GM21526 (cell line): ENCODE results near the gene NDST4.

Experiments
- ATAC-seq: cut with Tn5 transposase; IDR thresholded peaks from one replicate; pipeline ENCODE4 v1.9.1; 2021; ENCODE audit warnings: moderate library complexity; ENCODE audit not compliant: unreplicated experiment, low FRiP score

NDST4 gene

GRCh38 chr4:114921191-114921590, 192.2 kb downstream of the NDST4 start:
- ATAC-seq, result no peak

DNA sequence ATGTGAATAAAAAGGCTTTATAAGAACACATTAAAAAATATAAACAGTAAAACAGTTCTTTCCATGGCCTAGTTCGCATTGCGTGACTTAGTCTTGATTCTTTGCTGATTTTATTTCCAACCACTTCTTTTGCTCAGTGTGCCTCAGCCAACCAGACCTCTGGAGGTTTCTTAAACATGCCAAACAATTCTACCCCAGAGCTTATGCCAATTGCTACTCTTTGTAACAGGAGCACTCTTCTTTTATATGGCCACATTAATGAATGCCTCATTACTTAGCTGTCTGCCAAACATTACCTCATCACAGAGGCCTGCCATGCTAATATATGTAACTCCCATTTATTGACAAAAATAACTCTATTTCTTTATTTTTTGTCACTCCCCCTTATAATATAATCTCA, 202.3 kb downstream of the NDST4 start:
- no peak for ATAC-seq

- no peak for ATAC-seq
Measured at GRCh38 chr4:114907568-114907967, 205.9 kb downstream of the NDST4 start.

- ATAC-seq, result no peak
Measured at GRCh38 chr4:114905017-114905416, 208.4 kb downstream of the NDST4 start.

- no peak for ATAC-seq
Measured at GRCh38 chr4:114900934-114901333, 212.5 kb downstream of the NDST4 start.

GRCh38 chr4:114890773-114891172, 222.6 kb downstream of the NDST4 start:
- ATAC-seq, result no peak

DNA sequence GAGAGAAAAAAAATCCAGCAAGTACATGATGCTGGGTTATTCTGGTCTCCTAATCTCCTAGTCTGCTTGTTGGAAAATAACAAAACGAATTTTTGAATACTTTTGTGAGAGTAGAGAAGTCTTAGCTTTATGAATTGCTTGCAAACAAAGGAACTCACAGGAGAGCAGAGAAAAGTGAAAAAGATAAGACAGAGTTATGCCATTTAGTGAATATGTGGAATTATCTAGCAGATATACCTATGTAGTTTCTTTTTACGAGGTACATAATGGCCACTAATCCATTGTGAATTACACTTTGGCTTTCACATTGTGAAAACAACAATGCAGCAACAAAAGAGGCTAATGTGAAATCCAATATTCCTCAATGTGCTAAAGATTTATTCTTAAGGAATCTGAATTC, 226.7 kb downstream of the NDST4 start:
- ATAC-seq, result no peak

GRCh38 chr4:114883641-114884040, 229.8 kb downstream of the NDST4 start:
- ATAC-seq, result no peak

GRCh38 chr4:114879916-114880669, 233.3 kb downstream of the NDST4 start:
- no peak for ATAC-seq

- ATAC-seq, result no peak
Measured at GRCh38 chr4:114875630-114876029, 237.8 kb downstream of the NDST4 start.

DNA sequence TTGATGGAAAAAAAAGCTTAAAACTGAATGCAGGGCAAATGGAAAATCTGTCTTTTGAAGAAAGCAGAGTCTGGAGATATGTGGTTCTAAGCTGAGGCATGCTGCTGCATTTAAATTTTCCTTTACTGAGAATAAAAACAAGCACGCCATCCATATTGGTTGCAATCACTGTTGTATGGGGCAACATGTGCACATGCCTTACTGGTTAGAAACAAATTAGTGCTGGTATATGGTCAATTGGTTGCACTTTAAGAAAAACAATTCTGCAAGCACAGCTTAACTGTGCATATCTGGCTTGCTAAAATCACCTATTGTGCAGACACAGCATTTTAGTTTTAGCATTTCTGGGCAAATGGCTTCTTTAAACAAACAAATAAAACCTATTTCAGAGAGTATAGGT, 239.1 kb downstream of the NDST4 start:
- no peak for ATAC-seq

- ATAC-seq, result peak; percentile 44
Measured at GRCh38 chr4:114870987-114871386, 242.4 kb downstream of the NDST4 start.

- peak; percentile 56 for ATAC-seq
Measured at GRCh38 chr4:114866901-114867670, 246.3 kb downstream of the NDST4 start.

DNA sequence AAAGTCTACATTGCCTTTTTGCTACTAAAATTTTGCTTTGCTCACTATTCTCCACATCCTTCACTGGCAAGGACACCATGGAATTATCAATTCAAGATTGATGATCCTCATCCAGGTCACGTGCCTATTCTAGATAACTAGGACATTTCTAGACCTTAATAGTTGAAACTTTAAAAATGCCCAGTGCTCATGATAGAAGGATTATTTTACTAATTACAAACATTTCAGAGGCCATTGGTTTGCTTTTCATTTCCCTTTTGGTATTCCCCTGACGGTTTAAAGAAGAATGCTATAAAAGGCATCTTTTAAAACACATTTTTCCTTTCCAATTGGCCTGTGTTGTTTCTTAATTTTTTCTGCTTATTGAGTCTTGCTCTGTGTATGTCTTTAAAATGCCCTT, 249.4 kb downstream of the NDST4 start:
- no peak for ATAC-seq

DNA sequence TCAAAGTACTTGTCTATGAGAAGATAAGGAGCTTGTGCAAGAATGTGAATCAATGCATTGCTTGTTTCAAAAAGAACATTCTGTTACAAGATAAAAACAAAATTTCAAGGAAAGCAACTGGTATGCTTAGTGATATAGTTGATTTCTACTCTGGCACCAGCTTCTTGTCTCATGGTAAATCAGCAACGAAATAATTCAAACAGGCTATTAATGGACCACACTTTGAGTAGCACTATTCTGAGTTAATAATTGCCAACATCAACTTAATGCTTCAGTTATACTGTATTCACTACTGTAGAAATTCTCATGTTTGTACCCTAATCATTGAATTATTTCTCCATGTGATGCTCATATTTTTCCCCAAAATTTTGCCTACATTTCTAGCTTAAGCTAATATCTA, 252.6 kb downstream of the NDST4 start:
- ATAC-seq, result no peak

GRCh38 chr4:114857831-114858230, 255.6 kb downstream of the NDST4 start:
- ATAC-seq, result no peak

GRCh38 chr4:114839986-114840385, 273.4 kb downstream of the NDST4 start:
- ATAC-seq, result no peak

DNA sequence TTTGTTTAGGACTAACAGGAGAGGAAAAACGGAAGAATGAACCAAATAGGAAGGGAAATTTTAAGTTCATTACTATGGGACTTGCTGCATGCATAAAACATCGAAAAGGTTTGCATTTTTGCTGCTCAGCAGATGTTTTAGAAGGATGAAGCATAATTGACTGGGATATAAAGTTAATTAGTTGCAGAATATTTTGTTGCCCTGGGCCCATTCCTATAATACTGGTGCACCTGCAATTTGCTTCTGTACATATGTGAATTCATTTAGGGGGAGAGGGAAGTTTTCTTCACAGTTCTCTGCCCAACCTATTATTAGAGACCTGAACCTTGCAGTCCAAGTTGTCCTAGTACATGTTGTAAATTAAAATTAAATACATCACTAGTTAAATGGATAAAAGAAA, 282.8 kb downstream of the NDST4 start:
- ATAC-seq, result no peak

DNA sequence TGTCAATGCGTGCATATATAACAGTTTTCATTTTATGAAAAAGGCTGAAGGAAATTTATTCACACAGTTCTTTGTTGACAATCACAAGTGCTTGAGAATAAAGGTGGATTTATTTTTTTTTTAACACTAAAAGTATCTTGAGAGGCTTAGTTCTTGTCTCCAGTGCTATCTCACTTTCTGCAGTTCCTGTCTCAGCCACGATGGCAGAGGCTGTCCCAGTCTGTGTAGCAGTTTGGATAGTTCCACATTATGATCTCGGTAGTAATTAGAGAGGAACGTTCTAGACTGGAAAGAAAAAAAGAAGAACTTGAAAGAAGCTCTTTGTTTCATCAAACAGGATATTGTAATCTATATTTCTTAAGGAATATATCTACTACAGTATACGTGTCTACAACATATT, 285.8 kb downstream of the NDST4 start:
- ATAC-seq, result no peak

DNA sequence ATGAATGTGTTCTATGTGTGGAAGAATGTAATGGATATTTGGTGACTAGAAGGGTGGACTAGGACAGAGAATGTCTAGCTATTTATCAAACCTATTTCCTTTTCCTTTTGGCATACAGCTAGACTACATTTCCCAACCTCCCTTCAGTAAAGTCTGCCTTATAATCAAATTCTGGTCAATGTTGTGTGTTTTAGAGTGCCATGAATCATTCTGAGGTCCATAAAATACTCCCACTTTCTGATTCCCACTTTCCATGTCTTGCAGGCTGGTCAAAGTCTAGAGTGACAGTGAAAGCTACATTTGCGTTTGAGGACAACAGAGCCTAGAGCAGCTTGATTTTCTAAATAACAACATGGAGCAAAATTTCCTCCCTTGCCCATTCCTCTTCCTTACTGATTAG, 297.7 kb downstream of the NDST4 start:
- ATAC-seq, result no peak

- ATAC-seq, result no peak
Measured at GRCh38 chr4:114813961-114814360, 299.5 kb downstream of the NDST4 start.
